ENCODE data around the gene CHERP.

- TF ChIP-seq CTCF (IDR thresholded peaks at IDR 0.05; ENCODE audit: control extremely low read depth in 1 of 3, insufficient read depth in 1 of 3, low read depth in 1 of 3, low read length in 3 of 3): no peak
- no peak for TF ChIP-seq EZH2 (IDR thresholded peaks at IDR 0.05; ENCODE audit: low read depth, low read length, severe bottlenecking)
- no peak for TF ChIP-seq POLR2AphosphoS5 (IDR thresholded peaks at IDR 0.05; ENCODE audit: low read depth, low read length)
- no peak for TF ChIP-seq KDM5A (IDR thresholded peaks at IDR 0.05; ENCODE audit: low read length)
Observed at GRCh38 chr19:16554776-16555175, 12.5 kb upstream of the CHERP start.

Data from H1 (cell line).